GM10266 (cell line): ENCODE data around the gene CD34.
A peak's percentile ranks its signal among the peaks of the same experiment; 100 is the strongest.

Experiments
- DNase-seq: peaks from one replicate; pipeline ENCODE4 v3.0.0; 2012; ENCODE audit errors: extremely low spot score
- CTCF ChIP-seq: IDR thresholded peaks from 2 replicates; pipeline ENCODE4 v1.5.1; 2012; ENCODE audit warnings: mild to moderate bottlenecking, low read depth; ENCODE audit not compliant: control insufficient read depth, insufficient read depth; ENCODE audit errors: missing control alignments

Gene CD34

GRCh38 chr1:207954104-207954503 is 43.2 kb upstream of the CD34 start:
- TF ChIP-seq CTCF: no peak
- DNase-seq: no peak

GRCh38 chr1:207952617-207953542 is 42.0 kb upstream of the CD34 start:
- peak; percentile 52 for DNase-seq
- no peak for TF ChIP-seq CTCF

GRCh38 chr1:207951652-207952051 is 40.7 kb upstream of the CD34 start:
- DNase-seq: no peak
- TF ChIP-seq CTCF: no peak

- DNase-seq: no peak
- TF ChIP-seq CTCF: no peak
These were observed 39.8 kb upstream of the CD34 start for GRCh38 chr1:207950750-207951149.

- no peak for DNase-seq
- no peak for TF ChIP-seq CTCF
These were observed 38.8 kb upstream of the CD34 start for GRCh38 chr1:207949571-207950195.

- DNase-seq: no peak
- TF ChIP-seq CTCF: no peak
These were observed 37.8 kb upstream of the CD34 start for GRCh38 chr1:207948536-207949250.
